ENCODE results near the gene FCGR3A.
A peak's percentile ranks its signal among the peaks of the same experiment; 100 is the strongest.

FCGR3A gene

DNA sequence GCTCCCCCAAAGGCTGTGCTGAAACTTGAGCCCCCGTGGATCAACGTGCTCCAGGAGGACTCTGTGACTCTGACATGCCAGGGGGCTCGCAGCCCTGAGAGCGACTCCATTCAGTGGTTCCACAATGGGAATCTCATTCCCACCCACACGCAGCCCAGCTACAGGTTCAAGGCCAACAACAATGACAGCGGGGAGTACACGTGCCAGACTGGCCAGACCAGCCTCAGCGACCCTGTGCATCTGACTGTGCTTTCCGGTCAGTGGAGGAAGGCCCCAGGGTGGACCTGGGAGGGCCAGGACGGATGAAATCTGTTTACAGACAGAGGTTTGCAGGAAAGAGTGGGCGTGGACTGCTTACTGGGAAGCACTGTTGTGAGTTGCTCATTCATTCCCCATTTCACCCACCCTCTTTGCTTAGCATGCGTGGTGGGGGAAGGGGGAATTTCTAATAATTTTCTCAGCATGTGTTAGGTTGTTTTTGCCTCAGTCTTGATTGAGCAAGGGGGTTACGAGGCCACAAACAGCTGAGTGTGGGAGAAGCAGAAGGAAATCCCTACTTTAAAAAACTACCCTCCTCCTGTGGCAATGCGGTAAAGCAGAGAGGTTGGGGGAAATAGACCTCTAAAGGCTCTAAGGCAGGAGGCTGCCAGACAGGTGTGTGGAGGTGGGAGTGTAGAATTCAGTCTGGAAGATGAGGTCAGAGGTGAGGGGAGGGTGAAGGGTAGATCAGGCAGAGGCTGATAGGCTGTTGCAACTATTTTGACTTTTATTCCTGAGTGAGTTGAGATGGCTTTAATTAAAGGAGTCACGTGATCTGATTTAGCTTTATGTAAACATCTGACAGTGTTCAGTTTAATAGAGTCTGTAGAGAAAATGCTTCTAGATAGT lies 43.0 kb downstream of the FCGR3A start:
- Histone ChIP-seq H3K9ac (peak overlapping the region in 10 of 11 experiments; percentile 19 to 80 (median 66); a peak in 16 of 22 replicates), H3K27ac (peak overlapping the region; percentile 41 to 84 (median 79))

DNA sequence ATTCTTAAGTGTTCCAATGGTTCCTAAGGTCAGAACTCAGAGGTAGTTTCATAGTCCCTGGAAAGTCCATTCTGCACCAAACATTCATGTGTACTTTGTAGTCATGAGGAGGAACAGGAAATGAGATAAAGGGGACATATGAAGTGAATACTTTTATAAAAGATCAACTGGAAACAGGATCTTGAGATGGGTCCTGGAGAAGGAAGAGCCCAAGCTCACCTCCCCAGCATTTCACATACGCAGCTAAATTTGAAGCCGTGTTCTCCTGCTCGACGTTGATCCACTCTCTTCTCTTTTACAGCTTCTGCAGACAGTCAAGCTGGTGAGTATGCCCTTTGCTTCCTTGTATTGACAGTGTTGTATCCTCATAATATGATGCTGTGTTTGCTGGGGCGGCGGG lies 43.9 kb downstream of the FCGR3A start:
- H4K20me1 ChIP-seq, result peaks cover 0 to 39% (median 0%) of the 10 kb centered on the region in 11 experiments; a peak in 3 of 22 replicates
- H3K9ac ChIP-seq, result peak overlapping the region in 10 of 11 experiments; percentile 19 to 80 (median 66); a peak in 18 of 22 replicates
- TF ChIP-seq Cebpa-rat (IDR thresholded peaks at IDR 0.05), result no peak
- peaks cover 0 to 40% (median 11%) of the 10 kb centered on the region in 11 experiments; a peak in 12 of 22 replicates for H3K36me3 ChIP-seq
- peak overlapping the region; percentile 70 to 98 (median 91) for H3K4me2 ChIP-seq
- H3K9me3 ChIP-seq (replicated peaks in 1 of 11), result 0 out of 22 replicates have a peak, but pooled peaks cover 0 to 5% (median 0%) of the 10 kb centered on the region in 11 experiments
- H3K4me3 ChIP-seq, result peak overlapping the region in 9 of 10 experiments; percentile 10 to 68 (median 57); a peak in 17 of 20 replicates
- no peaks in the 10 kb centered on the region for H3K27me3 ChIP-seq
- H3K27ac ChIP-seq, result peak overlapping the region; percentile 41 to 84 (median 79)
- peaks cover 26 to 98% (median 51%) of the 10 kb centered on the region in 10 experiments for H3K4me1 ChIP-seq

More for the DNA sequence above, 43.0 kb downstream of the FCGR3A start:
- Histone ChIP-seq H3K36me3 (peaks cover 0 to 49% (median 20%) of the 10 kb centered on the region in 11 experiments; a peak in 12 of 22 replicates), H3K4me3 (peak overlapping the region in 7 of 10 experiments; percentile 46 to 68 (median 61); a peak in 15 of 20 replicates), H3K4me2 (peak overlapping the region; percentile 70 to 98 (median 91)), H3K9me3 (replicated peaks in 1 of 11) (0 out of 22 replicates have a peak, but pooled peaks cover 0 to 5% (median 0%) of the 10 kb centered on the region in 11 experiments), H3K27me3 (no peaks in the 10 kb centered on the region), H4K20me1 (peaks cover 0 to 48% (median 0%) of the 10 kb centered on the region in 11 experiments; a peak in 4 of 22 replicates), H3K4me1 (peaks cover 26 to 98% (median 48%) of the 10 kb centered on the region in 10 experiments)
- TF ChIP-seq Cebpa-rat (IDR thresholded peaks at IDR 0.05), result peak in 9 of 11 experiments; percentile 20 to 80 (median 61); a peak in 12 of 22 replicates

DNA sequence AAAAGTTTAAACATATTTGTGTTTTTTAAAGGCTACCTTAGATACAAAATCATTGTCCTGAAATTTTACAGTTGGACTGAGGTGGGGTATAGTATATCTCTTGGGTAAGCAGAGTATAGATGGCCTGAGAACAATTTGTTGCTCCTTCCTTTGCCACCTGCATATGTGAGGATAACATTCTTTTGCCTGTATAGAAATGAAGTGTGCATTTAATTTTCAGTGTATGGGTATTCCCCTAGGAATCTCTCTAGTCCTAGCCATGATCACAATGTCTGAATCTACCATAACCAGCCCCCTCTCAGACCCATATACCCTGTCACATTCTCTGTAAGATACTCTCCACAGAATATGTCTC lies 46.2 kb downstream of the FCGR3A start:
- Histone ChIP-seq H3K9ac (no peak overlapping the region), H4K20me1 (peaks cover 0 to 15% (median 0%) of the 10 kb centered on the region in 11 experiments; a peak in 2 of 22 replicates), H3K4me1 (peaks cover 40 to 98% (median 73%) of the 10 kb centered on the region in 10 experiments), H3K4me2 (peak overlapping the region in 6 of 11 experiments; percentile 10 to 93 (median 54); a peak in 10 of 22 replicates), H3K4me3 (no peak overlapping the region), H3K27ac (no peak overlapping the region), H3K27me3 (no peaks in the 10 kb centered on the region), H3K9me3 (replicated peaks in 1 of 11) (0 out of 22 replicates have a peak, but pooled peaks cover 0 to 5% (median 0%) of the 10 kb centered on the region in 11 experiments), H3K36me3 (peaks cover 0 to 17% (median 0%) of the 10 kb centered on the region in 11 experiments; a peak in 3 of 22 replicates)
- TF ChIP-seq Cebpa-rat (IDR thresholded peaks at IDR 0.05), result no peak

DNA sequence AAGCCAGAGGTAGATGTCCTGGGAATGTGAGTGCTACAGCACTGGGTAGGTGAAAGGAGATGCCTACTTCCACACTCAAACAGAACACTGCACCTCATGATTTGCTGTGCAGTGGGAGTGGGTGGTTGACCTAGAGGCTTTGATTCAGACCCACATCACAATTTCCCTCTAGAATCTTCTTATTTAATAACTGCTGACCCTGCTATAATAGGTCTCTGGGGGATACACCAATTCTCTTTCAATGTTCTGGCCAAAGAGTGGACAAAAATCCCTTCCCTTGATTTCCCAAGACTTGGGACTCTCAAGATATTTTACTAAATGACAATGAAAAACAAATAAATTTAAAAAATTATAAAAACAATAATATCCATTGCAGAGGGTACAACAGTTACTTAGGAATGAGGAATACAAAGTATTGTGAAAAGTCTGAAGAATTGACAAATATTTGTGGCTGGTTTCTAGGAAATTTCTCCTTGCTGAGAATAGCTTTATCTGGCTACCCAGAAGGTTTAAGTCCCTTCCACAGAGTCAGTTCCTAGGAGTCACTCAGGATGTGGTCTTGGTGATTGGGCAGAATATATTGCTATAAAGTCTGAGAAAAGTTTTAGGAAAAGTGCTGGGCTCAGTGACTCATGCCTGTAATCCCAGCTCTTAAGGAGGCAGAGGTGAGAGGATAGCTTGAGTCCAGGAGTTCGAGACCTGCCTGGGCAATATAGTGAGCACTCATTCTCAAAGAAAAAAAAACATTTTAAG lies 46.8 kb downstream of the FCGR3A start:
- Histone ChIP-seq H4K20me1 (peaks cover 0 to 10% (median 0%) of the 10 kb centered on the region in 11 experiments; a peak in 2 of 22 replicates), H3K27me3 (no peaks in the 10 kb centered on the region), H3K4me2 (peak overlapping the region in 6 of 11 experiments; percentile 10 to 93 (median 54); a peak in 10 of 22 replicates), H3K4me1 (peaks cover 40 to 96% (median 75%) of the 10 kb centered on the region in 10 experiments), H3K36me3 (peaks cover 0 to 12% (median 0%) of the 10 kb centered on the region in 11 experiments; a peak in 3 of 22 replicates), H3K27ac (no peak overlapping the region), H3K9me3 (replicated peaks in 1 of 11) (0 out of 22 replicates have a peak, but pooled peaks cover 0 to 5% (median 0%) of the 10 kb centered on the region in 11 experiments), H3K4me3 (no peak overlapping the region), H3K9ac (no peak overlapping the region)
- TF ChIP-seq Cebpa-rat (IDR thresholded peaks at IDR 0.05), result no peak

DNA sequence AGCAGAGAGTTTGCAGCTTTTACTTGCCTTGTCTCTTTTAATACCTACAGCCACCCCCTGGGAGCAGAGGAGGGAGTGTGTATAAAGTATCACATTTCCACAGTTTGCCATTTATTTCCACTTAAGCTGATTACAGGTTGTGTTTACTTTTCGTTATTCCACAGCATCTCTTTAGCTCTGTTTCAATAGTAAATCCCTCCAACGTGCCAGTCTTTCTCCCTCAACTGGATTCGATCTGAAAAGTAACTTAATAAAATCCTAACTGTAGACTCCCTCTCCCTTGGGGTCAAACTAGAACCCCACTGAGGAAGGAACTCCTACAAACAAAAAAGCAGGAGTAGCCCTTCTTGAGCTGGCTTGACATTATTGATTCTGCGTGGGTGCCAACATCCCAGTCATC lies 47.4 kb downstream of the FCGR3A start:
- Histone ChIP-seq H3K4me3 (no peak overlapping the region), H4K20me1 (peaks cover 0 to 6% (median 0%) of the 10 kb centered on the region in 11 experiments; a peak in 2 of 22 replicates), H3K27ac (no peak overlapping the region), H3K9me3 (replicated peaks in 1 of 11) (0 out of 22 replicates have a peak, but pooled peaks cover 0 to 5% (median 0%) of the 10 kb centered on the region in 11 experiments), H3K9ac (no peak overlapping the region), H3K4me1 (peaks cover 38 to 96% (median 70%) of the 10 kb centered on the region in 10 experiments), H3K36me3 (peaks cover 0 to 5% (median 0%) of the 10 kb centered on the region in 11 experiments; a peak in 3 of 22 replicates), H3K4me2 (peak overlapping the region in 3 of 11 experiments; percentile 60 to 93 (median 85); a peak in 5 of 22 replicates), H3K27me3 (no peaks in the 10 kb centered on the region)
- TF ChIP-seq Cebpa-rat (IDR thresholded peaks at IDR 0.05), result no peak

DNA sequence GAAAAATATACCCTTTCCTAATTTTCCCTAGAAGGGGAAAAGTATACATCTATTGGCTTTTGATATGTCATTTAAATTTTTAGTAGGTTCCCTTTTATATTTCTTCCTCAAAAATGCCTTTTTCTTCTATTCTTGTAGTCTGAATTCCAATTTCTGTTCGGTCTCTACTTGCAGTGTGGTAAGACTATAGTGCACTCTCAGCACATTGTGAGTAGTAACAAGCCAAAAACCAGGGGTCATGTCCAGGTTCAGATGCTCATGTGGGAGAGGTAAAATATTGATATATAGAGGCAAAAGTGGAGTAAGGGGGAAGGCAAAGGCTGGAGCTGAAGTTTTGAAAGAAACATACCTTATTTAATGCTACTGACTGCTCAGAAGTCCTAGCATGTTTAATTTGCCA lies 48.4 kb downstream of the FCGR3A start:
- no peak overlapping the region for H3K27ac ChIP-seq
- H3K27me3 ChIP-seq, result no peaks in the 10 kb centered on the region
- H3K4me1 ChIP-seq, result peaks cover 29 to 91% (median 61%) of the 10 kb centered on the region in 10 experiments
- no peak overlapping the region for H3K4me3 ChIP-seq
- no peak overlapping the region for H3K9ac ChIP-seq
- peak overlapping the region in 6 of 11 experiments; percentile 81 to 93 (median 84); a peak in 7 of 22 replicates for H3K4me2 ChIP-seq
- no peaks in the 10 kb centered on the region for H3K36me3 ChIP-seq
- no peaks in the 10 kb centered on the region for H4K20me1 ChIP-seq
- TF ChIP-seq Cebpa-rat (IDR thresholded peaks at IDR 0.05), result no peak
- H3K9me3 ChIP-seq (replicated peaks in 1 of 11), result 0 out of 22 replicates have a peak, but pooled peaks cover 0 to 5% (median 0%) of the 10 kb centered on the region in 11 experiments

DNA sequence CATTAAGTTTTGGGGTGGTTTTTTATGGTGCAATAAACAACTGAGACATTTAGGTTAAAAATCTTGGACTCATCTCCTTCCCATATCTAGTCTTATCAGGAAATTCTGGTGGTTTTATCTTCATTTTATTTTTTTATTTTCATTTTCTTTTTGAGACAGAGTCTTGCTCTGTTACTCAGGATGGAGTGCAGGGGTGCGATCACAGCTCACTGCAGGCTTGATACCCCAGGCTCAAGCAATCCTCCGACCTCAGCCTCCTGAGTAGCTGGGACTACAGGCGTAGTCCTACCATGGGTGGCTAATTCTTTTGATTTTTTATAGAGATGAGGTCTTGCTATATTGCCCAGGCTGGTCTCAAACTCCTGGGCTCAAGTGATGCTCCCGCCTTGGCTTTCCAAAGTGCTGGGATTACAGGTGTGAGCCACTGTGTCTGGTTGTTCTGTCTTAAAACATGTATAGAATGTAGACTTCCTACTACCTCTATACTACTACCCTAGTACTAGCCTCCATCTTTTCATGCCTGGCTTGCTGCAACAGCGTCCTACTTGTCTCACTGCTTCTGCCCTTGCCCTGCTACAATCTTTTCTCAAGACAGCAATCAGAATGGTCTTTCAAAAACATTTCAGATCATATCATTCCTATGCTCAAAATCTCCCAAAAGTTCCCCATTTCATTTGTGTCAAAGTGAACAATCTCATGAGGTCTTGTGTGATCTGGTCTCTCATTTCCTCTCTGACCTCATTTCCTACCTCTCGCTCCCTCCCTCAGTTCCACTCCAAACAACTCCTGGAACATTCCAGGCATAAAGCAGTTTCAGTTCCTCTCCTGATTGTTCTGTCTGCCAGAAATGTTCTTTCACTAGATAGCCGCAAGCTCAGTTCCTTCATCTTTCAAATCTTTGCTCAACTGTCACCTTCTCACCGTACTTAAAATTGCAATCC lies 50.2 kb downstream of the FCGR3A start:
- no peaks in the 10 kb centered on the region for H3K9me3 ChIP-seq (replicated peaks in 1 of 11)
- no peaks in the 10 kb centered on the region for H3K36me3 ChIP-seq
- H3K4me2 ChIP-seq, result peak overlapping the region; percentile 52 to 93 (median 81)
- no peaks in the 10 kb centered on the region for H4K20me1 ChIP-seq
- peaks cover 14 to 74% (median 42%) of the 10 kb centered on the region in 10 experiments for H3K4me1 ChIP-seq
- H3K27ac ChIP-seq, result peak overlapping the region in 8 of 11 experiments; percentile 8 to 54 (median 32); a peak in 10 of 22 replicates
- no peaks in the 10 kb centered on the region for H3K27me3 ChIP-seq
- TF ChIP-seq Cebpa-rat (IDR thresholded peaks at IDR 0.05), result no peak
- H3K4me3 ChIP-seq, result no peak overlapping the region
- H3K9ac ChIP-seq, result no peak overlapping the region; a peak in 1 of 22 replicates
